D721Med (cell line): ENCODE results near the gene LZTFL1.

Experiments used
- DNase-seq: peaks from one replicate; pipeline ENCODE4 v3.0.0; 2011; ENCODE audit warnings: low spot score; ENCODE audit not compliant: insufficient read length
- FAIRE-seq: peaks from 2 replicates; lab custom pipeline; 2011; peaks lifted over from hg19 to GRCh38; lab: Jason Lieb, UNC
- CTCF ChIP-seq: IDR thresholded peaks from 2 replicates; pipeline ENCODE4 v1.5.1; 2012; ENCODE audit warnings: mild to moderate bottlenecking, control low read depth; ENCODE audit not compliant: insufficient read depth; ENCODE audit errors: missing control alignments

Gene LZTFL1

GRCh38 chr3:45807681-45808540 lies 34.0 kb downstream of the LZTFL1 start:
- DNase-seq (no peak), FAIRE-seq (no peak)
- TF ChIP-seq CTCF: no peak

- TF ChIP-seq CTCF: no peak
- no peak for DNase-seq
- FAIRE-seq: no peak
Measured at GRCh38 chr3:45807133-45807532, 34.8 kb downstream of the LZTFL1 start.

GRCh38 chr3:45806072-45806471 lies 35.8 kb downstream of the LZTFL1 start:
- TF ChIP-seq CTCF: no peak
- DNase-seq: no peak
- FAIRE-seq: no peak

GRCh38 chr3:45803252-45803935 lies 38.5 kb downstream of the LZTFL1 start:
- DNase-seq (no peak), FAIRE-seq (no peak)
- no peak for TF ChIP-seq CTCF

- no peak for FAIRE-seq
- no peak for DNase-seq
- TF ChIP-seq CTCF: no peak
Measured at GRCh38 chr3:45802146-45802545, 39.8 kb downstream of the LZTFL1 start.

GRCh38 chr3:45800611-45801010 lies 41.3 kb downstream of the LZTFL1 start:
- no peak for TF ChIP-seq CTCF

GRCh38 chr3:45799586-45799985 lies 42.3 kb downstream of the LZTFL1 start:
- no peak for TF ChIP-seq CTCF
- no peak for DNase-seq
- no peak for FAIRE-seq

More at GRCh38 chr3:45800611-45801010, 41.3 kb downstream of the LZTFL1 start:
- DNase-seq (no peak), FAIRE-seq (no peak)
